Upper lobe of left lung (tissue), 4 donors: ENCODE results near the gene SLC35F2.

Experiments
- CTCF ChIP-seq, 6 experiments: fragments of 450-650 bp in 4 of 6; fragments of 200-600 bp in 2 of 6; sonication (generic) in 2 of 6; IDR thresholded peaks; one replicate each; pipeline ENCODE4 v1.5.1; 2016 to 2019; ENCODE audit warnings: antibody characterized with exemption in 6 of 6
- EP300 ChIP-seq, 4 donors: sonication (generic); formaldehyde crosslinking; IDR thresholded peaks; one replicate each; pipeline ENCODE4 v1.5.1; 2017; ENCODE audit warnings: antibody characterized with exemption in 4 of 4, control low read depth in 2 of 4

DNA sequence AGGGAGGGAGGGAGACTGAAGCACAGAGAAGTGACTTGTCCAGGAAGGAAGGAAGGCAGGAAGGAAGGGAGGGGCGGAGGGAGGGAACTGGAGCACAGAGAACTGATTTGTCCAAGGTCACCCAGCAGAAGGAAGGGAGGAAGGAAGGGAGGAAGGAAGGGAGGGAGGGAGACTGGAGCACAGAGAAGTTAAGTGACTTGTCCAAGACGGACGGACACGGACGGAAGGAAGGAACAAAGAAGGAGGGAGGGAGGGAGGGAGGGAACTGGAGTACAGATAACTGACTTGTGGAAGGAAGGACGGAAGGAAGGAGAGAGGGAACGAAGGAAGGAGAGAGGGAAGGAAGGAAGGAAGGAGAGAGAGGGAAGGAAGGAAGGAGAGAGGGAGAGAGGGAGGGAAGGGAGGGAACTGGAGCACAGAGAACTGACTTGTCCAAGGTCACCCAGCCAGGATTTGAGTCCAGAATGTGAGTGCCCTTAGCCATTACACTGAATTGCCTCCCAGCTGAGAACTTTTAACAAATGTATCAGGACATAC lies 1.5 kb downstream of the SLC35F2 start:
- TF ChIP-seq CTCF (IDR thresholded peaks at IDR 0.05) = no peak
- no peak for TF ChIP-seq EP300 (IDR thresholded peaks at IDR 0.05)
